GM21786 (cell line): ENCODE measurements around the gene CNTN1.

ENCODE experiments used
- ATAC-seq: cut with Tn5 transposase; IDR thresholded peaks from one replicate; pipeline ENCODE4 v1.9.1; 2021; ENCODE audit not compliant: unreplicated experiment

The CNTN1 gene

DNA sequence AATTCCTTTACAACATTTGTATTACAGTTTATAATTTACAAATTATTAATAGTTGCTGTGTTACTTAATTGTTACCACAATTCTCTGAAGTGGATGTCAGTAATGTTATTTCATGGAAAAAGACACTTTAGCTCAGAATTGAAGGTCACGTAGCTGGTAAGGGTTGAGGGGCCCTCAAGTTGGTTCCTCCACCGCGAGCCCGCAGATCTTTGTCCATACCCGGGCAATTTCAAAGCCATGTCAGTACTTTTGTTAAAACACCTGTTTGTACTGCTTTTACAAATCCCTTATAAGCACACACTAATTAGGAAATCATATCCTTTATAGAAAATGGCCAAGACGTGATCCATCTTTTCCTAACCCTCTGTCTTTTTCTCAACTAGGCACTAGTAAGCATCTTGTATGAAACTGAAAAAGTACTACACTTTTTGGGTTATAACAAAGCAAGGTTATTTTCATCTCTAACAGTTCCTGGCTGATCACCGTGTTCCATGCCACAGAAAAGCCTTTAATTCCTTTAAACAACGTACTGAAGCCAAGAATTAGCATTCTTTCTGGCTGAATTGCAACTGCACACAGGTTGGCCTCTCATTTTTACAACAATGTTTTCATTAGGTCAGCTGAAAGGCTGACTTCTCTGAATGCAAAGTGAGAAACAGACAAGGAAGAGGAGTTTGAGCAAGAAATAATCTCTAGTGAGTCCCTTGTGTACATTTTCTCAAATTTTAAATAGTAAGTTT lies 76.1 kb downstream of the CNTN1 start:
- no peak for ATAC-seq

DNA sequence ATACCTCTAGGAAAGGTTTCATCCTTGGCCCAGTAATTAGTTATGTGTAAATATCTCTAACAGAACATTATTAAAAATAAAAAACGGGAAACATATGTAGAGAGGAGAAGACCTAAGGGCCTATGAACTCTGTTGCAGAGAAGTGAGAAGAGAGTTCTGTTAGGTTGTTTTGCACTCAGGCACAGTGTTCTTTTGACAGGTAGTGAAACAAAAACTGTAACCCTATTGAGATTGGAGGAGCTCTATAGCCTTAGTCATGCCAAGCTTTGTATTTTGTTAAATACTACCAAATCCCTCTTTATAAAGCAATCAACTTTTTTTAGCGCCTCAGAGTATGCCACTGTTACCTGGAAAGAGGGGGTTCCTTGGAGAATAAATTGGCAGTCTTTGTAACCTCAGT lies 77.6 kb downstream of the CNTN1 start:
- ATAC-seq: no peak

DNA sequence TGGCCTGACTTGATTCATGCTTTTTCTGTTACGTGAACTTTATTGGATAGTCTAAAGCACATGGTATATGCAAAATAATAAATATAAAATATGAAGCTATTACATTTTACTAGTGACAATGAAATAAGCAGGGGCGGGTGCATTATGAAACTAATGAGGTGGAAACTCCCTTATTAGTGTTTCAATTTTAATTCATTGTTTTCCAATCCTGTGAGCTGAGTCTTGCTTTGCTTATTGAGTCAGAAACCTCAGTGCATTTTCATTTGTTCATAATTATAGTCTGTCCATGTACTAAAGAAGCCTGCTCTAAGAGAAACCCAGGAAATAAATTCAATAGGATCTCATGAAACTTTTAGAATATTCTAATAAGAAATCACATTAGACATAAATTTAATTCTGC lies 78.5 kb downstream of the CNTN1 start:
- ATAC-seq: no peak

DNA sequence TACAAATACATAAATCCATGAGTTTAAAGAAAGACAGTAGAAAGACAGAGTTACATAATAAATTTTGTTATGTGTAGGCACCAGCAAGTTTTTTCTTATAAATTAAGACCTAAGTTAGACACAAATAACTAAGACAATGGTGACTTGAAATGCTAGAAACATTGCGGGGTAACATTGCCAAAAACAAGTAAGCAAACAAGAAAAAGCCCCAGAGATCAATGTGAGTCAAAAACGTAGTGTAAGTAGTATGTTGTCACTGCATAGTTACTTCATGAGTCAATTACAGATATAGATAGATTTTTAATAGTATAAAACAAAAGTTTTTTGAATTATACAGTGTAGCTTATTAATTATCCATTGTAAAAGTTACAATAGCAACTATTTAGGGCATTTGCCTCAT lies 83.4 kb downstream of the CNTN1 start:
- ATAC-seq: no peak

DNA sequence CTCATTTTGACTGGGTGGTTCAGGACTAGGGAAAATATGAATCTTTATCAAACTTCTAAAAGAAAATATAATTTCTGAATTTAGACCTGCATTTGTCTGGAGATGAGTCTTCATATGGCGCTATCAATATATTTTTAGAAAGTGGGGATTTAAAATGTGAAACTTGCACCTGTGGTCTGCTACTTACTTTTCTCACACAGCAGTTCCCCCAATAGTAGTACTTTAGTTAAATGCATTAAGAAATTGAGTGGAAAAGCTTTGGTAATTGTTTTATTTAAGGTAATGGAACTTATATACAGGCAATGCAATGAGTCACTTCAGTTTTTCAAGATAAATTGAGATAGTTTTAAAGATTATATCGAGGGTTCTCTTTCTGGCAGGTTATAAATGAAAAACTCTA lies 91.9 kb downstream of the CNTN1 start:
- no peak for ATAC-seq

DNA sequence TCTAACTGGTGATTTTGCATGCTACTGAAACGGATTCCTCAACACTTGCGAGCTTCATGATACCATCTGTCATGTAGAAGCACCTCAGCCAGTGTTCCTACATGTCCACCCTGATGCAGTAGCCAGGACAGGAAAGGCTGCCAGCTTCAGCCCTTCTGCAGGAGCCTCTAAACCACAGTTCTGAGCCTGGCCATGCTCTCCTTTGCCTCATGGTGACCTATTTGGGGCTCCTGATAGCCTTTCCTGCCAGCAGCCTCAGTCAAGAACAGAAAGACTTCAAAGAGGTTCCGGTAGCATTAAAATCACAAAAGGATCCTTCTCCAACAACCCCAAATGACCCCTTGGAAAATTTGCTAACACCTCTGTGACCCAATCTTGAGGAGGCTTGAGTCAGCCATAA lies 96.0 kb downstream of the CNTN1 start:
- ATAC-seq: no peak

DNA sequence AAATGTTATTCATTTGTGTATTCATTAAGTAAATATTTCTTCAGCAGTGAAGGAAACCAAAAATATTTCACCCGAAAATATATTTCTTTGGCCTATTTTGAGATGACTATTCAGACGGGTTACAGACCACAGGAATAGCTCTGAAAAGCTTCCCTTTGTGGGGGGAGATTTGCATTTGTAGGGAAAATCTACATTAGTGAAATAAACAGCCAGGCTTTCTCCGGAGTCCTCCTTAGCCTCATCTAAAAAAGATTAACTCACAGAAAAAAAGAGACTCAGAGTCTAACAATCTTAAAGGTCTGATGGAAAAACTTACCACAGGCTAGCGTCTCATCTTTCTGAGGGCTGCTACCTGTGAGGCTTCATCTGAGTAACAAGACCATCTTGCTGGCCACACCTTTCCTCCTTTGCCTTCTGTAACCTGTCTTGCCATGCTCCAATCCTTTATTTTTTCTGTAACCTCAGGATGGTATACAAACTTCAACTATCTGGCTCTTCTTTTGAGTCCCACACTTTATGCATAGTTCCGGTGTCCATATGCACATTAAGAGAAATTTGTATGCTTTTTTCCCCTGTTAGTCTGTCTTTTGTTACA lies 100.7 kb downstream of the CNTN1 start:
- no peak for ATAC-seq

DNA sequence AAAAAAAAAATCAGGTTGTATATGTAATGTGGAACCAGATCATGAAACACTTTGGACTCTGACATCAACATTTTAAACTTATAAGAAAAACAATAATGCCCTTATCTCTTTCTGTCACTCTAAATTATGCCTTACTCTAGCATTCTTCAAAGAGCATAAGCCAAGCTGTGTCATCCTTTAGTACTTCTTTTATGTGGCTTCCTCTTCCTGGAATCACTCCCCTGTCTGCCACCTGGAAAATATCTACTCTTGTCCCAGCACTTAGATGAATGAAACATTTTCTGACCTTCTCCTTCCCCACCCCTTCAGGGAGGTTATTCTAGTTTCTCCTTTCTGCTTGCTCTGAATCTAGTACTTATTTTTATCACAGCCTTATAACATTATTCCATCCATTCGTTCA lies 101.2 kb downstream of the CNTN1 start:
- ATAC-seq: no peak

DNA sequence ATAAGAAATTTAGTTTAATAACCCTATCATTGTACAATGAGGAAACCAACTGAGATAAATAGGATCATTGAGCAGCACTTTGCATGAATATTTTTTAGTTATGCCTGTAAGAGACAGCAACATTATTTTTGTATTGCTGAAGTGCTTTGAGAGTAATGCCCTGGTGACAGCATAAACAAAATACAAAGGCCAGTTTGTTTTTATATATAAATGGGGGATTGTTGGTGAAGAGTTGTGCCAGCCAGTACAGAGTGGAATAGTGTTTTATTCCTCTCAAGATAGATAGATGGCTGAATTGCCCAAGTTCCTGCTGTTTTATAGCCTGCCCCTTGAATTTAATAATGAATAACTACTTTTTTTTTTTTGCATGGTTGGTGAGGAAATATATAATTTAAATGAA lies 101.8 kb downstream of the CNTN1 start:
- ATAC-seq: no peak

DNA sequence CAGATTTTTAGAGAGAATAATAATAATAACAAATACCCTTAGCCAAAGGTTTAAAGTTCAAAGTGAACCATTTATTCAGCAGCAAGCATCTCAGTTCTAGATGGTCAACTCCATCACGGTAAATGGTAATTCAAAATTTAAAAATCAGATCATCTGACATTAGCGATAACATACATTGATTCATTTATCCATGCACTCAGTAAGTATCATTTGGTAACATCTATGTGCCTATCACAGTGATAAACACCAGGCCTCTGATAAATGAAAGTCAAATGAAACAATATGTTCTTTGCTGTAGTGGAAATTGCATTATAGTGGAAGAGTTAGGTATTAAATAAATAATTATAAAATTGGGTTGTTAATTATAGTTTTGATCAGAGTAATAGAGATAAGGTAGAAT lies 108.8 kb downstream of the CNTN1 start:
- ATAC-seq: no peak

DNA sequence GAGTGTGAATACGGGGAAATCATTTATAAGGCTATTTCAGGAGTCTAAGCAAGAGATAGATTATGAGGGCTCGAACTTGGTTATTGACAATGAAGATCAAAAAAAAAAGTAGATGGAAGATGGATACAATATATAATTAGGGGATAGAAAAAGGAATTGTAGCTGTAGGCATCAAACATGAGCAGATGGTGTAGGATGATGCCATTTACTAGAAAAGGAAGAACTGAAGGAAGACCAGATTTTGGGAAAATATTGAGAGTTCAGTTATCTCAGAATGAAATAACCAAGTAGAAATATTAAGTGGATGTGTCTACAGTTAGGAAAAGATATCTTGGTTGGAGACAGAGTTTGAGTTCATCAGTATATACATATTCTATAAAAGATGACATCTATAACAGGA lies 109.6 kb downstream of the CNTN1 start:
- ATAC-seq: no peak

DNA sequence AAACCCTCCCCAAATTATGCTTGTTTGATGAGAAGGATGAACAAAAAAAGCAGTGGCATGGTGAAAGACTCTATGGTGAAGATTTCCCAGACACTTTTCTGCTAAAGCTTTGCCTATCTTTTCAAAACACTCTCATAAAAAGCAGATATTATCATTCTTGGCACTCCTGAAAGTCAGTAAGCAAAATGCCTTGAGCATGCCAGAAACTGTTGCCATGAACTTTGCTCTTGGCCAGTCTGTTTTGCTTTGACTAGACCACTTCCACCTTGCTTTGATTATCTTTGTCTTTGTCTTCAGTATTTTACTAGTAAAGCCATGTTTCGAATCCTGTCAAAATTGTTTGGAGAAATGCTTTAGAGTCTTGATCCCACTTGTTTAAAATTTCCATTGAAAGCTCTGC lies 110.4 kb downstream of the CNTN1 start:
- ATAC-seq: no peak

DNA sequence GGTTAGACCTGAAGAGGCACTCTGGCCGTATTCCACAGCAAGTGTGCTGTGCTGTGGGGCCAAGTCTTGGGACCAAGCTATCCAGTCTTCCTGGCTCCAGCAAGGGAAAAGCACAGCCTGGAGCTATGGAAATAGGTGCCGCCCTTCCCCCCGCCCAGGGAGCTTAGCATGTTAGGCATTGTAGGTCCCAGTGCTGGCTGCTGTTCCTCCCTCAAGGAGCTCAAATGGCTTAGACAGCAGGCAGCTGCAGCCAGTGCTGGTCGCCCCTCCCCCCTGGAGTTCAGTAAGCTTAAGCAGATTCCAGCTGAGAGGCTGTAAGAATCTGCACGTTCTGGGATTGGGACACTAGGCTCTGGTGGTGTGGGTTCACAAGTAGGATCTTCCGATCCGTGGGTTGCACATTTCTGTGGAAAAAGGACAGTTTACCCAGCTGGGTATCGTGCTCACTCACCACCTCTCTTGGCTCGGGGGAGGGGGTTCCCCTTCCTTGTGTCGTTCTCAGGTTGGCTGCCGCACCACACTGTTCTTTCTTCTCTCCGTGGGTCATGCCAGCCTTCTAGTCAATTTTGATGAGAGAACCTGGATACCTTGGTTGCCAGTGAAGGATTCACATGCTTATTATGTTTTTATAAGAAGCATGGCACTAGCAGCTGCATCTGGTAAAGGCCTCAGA lies 127.3 kb downstream of the CNTN1 start:
- ATAC-seq: no peak

DNA sequence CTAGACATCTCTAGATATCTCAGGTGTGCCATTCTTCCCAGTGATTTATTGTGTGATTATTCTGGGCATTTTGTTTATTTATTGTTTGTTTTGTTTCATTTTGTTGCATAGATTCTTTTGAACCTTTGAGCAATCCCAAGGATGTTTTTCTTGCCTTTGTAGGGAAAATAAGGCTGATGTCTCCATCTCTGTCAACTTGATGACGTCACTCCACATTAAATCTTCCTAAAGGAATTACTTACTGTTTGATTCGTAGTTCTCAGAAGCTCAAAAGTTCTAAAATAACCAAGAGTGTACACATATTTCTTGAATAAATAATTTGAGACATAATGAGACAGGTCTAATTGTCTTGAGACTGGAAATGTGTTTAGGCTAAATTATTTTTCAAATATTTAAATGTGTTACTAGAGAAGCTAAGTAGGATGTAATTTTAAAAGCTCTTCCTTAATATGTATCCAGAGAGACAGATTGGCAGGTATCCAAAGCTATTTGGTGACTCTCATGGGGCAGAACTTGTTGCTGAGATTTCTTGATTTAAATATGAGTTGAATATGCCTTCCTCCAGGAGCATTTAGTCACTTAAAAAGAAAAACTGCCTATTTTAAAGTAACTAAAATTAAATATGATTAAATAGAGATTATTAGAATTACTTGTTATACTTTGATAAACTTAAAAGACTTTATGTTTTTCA lies 128.7 kb downstream of the CNTN1 start:
- ATAC-seq: no peak

DNA sequence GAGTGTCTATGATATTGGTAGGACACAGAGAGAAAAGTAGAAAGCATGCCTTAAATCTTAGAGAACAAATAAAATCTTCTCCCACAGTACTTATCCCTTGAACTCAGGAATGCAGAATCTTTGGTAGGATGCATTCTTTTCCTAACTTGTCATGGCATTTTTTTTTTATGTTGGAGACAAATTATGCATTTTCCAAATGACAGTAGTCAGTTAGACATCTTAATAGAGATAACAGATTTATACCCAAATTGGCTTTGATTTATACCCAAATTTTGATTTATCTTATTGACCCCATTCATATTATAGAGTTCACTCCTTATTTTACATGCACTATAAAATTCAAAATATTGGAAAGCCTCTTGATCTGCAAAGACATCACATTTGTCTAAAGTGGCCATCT lies 132.9 kb downstream of the CNTN1 start:
- no peak for ATAC-seq

DNA sequence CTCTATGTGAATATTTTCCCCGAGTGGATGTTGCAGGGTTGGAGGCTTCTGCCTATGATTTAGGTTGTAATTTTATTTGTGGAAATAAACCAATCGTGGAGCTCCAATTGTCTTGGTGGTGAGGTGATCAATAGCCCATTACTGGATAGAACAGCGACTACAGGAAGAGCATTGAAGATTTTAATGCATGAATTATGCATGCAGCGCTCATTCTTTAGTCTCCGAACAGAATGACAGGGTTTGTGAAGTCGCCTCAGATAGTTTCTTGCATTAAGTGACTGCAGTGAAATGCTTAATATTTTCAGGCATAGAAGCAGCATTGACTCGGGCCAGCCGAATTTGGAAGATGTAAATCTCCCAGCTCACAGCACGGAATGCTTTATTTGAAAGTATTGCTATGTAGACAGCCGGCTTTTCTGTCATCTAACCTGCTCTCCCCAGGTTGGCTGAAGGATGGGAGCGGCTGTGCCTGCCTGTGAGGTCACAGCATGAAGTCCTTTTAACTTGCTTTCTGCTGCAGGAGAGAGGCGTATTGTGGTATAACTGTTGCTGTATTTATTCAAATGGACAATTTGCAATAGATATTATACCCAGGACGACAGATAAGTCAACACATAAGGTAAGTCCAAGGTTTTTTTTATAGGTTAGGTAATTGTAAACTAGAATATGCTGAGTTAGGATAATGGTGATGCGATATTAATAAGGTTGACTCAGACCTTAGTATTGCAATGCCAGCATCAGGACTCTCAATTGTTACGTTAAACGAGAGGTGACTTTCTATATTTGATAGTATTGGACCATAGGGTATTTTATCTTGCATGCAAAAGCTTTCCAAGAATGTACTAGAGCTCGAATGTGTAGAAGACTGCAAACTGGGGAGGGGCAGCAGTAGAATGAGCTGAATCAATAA lies 135.7 kb downstream of the CNTN1 start:
- no peak for ATAC-seq

DNA sequence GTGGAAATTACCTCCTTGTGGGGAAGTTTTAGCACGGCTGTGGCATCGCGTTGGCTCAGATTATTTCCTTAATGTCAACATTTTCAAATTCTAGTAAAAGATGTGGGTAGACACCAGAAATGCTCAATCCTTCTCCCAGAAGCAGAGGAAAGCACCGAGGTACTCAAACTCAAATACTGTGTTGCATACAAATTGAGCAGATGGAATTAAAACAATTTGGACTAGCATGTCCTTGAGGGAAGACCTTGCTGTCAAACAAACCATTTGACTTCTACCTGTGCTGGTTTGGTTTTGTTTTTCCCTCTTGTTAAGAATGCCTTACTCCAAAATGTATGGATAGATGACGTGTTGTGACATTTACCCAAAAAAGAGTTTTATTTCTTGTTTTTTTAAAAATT lies 136.4 kb downstream of the CNTN1 start:
- no peak for ATAC-seq

DNA sequence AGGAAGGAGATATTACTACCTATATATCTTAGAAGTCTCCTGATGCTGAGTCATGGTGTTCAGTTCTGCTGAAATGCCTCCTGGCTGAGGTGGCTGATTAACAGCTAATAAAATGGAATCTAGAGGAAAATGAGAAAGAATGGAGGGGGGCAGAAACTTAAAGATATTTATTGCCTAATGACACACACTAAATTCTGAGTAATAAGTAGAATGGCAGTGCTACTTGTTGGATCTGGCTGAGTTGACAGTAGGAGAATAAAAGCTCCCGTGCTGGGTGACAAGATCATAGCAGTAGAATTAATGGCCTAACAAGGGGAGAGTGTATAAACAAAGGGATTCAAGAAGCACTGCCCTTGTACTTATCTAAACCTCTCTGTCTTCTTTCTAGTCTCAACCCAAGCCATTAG lies 137.5 kb downstream of the CNTN1 start:
- ATAC-seq: no peak

DNA sequence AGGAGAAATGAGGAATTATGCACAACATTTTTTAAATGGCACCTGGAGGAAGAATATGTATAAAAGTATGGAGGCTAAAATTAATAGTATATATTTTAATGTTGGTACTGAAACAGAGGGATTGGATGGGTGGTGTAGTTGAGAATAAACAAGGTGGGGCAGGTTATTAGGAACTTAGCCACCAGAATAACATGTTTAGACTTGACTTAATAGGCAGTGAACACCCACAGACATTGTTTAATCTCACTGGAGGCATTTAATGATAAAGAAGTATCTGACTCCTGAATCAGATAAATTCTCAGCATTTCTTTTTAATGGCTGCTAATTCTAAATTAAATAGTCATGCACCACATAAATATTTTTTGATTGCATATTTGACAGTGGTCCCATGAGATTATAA lies 139.7 kb downstream of the CNTN1 start:
- ATAC-seq: no peak

DNA sequence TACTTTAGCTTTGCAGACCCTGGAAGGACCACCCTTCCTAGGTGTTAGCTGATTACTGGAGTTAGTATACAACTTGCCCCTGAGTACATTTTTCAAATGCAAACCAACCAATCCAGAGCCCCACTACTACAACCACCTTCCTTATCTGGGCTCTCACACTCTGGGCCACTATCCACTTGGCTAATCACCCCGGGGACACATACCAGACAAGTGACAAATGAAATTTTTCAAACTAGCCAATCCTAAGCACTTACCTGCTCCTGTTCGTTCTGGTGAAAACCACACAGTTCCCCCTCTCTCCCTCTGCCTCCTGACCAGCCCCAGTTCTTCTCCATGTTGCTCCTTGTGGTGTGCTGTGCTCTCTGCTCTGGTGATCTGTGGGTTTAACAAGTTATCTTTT lies 140.4 kb downstream of the CNTN1 start:
- ATAC-seq: no peak

DNA sequence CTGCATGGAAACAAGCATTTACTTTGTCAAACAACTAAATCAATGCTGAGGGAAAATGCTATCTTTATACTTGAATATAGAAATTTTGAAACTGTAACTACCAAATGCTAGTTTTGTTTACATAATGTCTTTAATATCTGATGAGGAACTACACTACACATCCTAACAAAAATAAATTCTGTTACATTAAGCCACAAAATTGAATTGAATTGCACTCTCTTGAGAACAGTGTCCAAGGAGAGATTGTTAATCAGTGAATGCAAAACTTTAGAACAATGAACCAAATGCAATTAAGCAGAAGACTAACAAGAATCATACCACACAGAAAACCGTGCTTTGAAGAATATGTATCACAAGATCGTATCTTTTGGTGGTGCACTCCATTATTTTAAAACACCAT lies 141.6 kb downstream of the CNTN1 start:
- no peak for ATAC-seq
